Liver (tissue), 3 donors: ENCODE results near the gene DYRK4.

Experiments
- EGR1 ChIP-seq, 2 donors: IDR thresholded peaks; 2 replicates each; pipeline ENCODE4 v1.6.1; 2016 to 2018; ENCODE audit warnings: antibody characterized with exemption in 2 of 2, low read depth in 2 of 2
- FOXA1 ChIP-seq: IDR thresholded peaks from 2 replicates; pipeline ENCODE4 v1.6.1; 2016; ENCODE audit warnings: antibody characterized with exemption
- YY1 ChIP-seq: IDR thresholded peaks from 2 replicates; pipeline ENCODE4 v1.6.1; 2016; ENCODE audit warnings: antibody characterized with exemption, mild to moderate bottlenecking
- TF ChIP-seq, protein P1 (sequence below): fragments of 150-350 bp; IDR thresholded peaks from 2 replicates; pipeline ENCODE4 v1.5.1; 2017; ENCODE audit warnings: improper control_type of control experiment, low read depth, low read length; ENCODE audit not compliant: missing input control
- TF ChIP-seq, protein P2 (sequence below): IDR thresholded peaks from 2 replicates; pipeline ENCODE4 v1.6.1; 2016; ENCODE audit warnings: antibody characterized with exemption
- TF ChIP-seq, protein P3 (sequence below): IDR thresholded peaks from 2 replicates; pipeline ENCODE4 v1.6.1; 2016; ENCODE audit warnings: antibody characterized with exemption
- donor health status: healthy.
- donor health status: healthy.

DNA sequence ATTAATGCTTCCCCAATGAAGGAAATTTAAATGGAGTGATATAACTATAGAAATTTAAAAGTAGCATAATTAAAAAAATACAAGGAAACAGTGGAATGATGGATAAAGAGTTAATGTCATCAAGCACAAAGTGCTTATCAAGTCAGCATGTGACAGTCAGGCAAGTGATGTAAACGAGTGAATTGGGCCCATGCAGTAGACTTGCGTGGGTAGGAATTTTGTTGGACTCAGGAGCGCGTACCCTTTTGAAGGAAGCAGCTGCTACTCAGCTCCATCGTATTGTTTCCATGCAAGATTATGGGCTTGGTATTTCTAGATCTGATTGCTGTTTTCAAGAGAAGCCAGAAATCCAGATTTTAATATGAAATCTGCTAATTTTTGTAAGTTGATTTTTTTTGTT is 4.4 kb upstream of the DYRK4 start:
- TF ChIP-seq FOXA1: no peak
- TF ChIP-seq YY1: no peak
- TF ChIP-seq, protein P1, sequence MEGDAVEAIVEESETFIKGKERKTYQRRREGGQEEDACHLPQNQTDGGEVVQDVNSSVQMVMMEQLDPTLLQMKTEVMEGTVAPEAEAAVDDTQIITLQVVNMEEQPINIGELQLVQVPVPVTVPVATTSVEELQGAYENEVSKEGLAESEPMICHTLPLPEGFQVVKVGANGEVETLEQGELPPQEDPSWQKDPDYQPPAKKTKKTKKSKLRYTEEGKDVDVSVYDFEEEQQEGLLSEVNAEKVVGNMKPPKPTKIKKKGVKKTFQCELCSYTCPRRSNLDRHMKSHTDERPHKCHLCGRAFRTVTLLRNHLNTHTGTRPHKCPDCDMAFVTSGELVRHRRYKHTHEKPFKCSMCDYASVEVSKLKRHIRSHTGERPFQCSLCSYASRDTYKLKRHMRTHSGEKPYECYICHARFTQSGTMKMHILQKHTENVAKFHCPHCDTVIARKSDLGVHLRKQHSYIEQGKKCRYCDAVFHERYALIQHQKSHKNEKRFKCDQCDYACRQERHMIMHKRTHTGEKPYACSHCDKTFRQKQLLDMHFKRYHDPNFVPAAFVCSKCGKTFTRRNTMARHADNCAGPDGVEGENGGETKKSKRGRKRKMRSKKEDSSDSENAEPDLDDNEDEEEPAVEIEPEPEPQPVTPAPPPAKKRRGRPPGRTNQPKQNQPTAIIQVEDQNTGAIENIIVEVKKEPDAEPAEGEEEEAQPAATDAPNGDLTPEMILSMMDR: no peak
- TF ChIP-seq EGR1 (IDR thresholded peaks at IDR 0.05; ENCODE audit: low read depth in 2 of 2): no peak
- TF ChIP-seq, protein P2, sequence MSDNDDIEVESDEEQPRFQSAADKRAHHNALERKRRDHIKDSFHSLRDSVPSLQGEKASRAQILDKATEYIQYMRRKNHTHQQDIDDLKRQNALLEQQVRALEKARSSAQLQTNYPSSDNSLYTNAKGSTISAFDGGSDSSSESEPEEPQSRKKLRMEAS: no peak
- TF ChIP-seq, protein P3, sequence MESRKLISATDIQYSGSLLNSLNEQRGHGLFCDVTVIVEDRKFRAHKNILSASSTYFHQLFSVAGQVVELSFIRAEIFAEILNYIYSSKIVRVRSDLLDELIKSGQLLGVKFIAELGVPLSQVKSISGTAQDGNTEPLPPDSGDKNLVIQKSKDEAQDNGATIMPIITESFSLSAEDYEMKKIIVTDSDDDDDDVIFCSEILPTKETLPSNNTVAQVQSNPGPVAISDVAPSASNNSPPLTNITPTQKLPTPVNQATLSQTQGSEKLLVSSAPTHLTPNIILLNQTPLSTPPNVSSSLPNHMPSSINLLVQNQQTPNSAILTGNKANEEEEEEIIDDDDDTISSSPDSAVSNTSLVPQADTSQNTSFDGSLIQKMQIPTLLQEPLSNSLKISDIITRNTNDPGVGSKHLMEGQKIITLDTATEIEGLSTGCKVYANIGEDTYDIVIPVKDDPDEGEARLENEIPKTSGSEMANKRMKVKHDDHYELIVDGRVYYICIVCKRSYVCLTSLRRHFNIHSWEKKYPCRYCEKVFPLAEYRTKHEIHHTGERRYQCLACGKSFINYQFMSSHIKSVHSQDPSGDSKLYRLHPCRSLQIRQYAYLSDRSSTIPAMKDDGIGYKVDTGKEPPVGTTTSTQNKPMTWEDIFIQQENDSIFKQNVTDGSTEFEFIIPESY: no peak
